Activated effector memory CD4-positive, alpha-beta T cell treated with anti-CD3 and anti-CD28 coated beads, Interleukin-2, amount 50 U/mL, for 16 hours (primary cell): Measurements from ENCODE around the gene DOHH.

ENCODE experiments used
- DNase-seq: peaks from one replicate; pipeline ENCODE4 v3.0.0-alpha.2; 2020

The DOHH gene

GRCh38 chr19:3499738-3500428, 591 bp downstream of the DOHH start:
- no peak for DNase-seq

DNA sequence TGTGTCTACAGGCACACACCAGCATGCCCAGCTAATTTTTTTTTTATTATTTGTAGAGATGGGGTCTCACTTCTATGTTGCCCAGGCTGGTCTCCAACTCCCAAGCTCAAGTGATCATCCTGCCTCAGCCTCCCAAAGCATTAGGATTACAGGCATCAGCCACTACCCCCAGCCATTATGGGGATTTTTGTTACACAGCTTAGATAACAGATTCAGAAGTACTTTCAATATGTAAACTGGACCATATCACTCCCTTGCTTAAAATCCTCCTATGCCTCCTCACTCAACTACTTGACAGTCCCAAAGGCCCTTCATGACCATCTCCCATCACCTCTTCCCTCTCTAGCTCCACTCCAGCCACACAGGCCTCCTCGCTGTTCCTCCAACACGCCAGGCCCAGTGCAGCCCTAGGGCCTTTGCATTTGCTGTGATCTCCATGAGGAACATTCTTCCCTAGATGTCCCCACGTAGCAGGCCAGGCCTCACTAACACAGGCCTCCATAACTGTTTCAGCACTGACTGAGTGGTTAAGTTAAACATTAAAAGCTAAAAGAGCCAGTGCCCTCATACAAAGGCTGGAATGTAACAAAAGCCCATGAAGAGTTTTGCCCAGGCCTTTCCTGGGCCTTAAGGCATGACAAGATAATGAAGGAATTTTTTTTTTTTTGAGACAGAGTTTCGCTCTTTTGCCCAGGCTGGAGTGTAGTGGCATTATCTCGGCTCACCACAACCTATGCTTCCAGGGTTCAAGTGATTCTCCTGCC, 2.5 kb downstream of the DOHH start:
- DNase-seq = no peak

GRCh38 chr19:3496392-3497273, 3.8 kb downstream of the DOHH start:
- DNase-seq = no peak

GRCh38 chr19:3494559-3494958, 5.9 kb downstream of the DOHH start:
- peak; percentile 82 for DNase-seq

GRCh38 chr19:3494051-3494450, 6.4 kb downstream of the DOHH start:
- no peak for DNase-seq

GRCh38 chr19:3493651-3494050, 6.8 kb downstream of the DOHH start:
- DNase-seq = no peak

DNA sequence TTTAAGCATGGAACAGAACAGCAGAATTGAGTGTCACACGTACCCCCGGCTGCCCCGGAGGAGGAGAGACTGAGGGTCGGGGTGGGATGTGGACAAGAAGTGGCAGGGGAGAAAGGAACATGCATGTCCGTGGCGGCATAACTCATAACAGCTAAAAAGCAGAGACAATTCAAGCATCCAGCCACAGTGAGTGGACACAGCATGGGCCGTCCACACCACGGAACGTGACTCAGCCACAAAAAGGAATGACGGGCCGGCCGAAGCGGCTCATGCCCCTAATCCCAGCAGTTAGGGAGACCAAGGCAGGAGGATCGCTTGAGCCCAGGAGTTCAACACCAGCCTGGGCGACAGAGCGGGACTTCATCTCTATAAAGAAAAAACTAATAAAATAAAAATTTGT, 7.6 kb downstream of the DOHH start:
- DNase-seq = no peak

DNA sequence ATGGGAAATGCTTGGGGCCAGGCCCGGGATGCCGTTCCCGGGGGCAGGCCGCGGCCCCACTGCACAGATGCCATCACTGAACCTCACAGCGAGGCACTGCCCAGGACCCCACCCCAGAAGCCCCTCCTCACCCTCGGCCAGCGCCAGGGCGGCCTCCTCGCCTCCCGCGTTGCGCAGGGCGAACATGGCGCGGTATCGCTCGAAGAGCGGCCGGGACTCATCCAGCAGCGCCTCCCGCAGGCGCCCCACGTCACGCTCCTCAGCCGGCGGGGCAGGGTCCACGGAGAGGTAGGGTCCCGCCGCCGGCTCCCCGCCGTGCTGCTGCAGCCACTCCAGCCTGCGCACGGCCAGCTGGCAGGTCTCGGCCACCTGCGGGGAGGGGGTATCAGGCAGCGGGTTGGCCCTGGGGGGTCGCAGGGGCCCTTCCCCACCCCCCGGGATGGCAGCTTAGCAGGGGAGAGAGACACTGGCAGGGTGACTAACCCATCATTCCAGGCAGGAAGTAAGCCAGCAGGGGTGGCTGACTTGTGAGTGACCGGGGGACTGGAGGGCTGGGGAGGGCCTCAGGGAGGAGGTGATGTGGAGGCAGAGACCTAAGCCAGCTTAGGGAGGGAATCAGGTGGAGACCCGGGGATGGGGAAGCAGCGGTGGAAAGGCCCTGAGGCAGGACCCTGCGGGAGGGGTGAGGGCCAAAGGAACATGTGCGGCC, 8.2 kb downstream of the DOHH start:
- DNase-seq = no peak

DNA sequence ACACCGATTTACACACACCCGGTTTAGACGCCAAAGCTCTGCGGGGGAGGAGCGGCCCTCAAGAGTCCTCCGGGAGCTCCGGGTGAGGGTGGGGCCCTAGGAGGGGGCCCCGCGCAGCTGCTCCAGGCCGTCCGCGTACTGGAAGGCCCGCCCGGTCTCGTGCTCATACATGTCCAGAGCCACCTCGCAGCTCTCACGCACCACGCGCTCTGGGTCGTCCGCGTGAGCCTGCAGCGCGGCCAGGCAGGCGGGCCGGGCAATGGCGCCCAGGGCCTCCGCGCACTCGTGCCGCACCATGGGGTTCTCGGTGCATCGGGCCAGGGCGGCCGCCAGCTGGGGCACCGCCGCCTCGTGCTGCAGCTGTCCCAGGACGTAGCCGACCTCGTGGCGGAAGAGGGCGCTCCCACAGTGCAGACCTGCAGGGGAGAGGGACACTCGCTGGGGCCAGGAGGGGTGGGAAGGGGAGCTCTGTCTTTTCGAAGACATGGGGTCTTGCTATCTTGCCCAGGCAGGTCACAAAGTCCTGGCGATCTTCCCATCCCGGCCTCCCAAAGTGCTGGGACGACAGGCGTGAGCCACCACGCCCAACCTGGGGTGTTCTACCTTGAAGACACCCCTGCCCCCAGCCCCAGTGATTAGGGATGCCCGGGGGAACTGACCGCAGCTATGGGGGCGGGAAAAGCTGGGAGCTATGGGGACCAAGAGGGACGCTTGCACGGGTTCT, 8.9 kb downstream of the DOHH start:
- no peak for DNase-seq

GRCh38 chr19:3483226-3483628, 17.2 kb downstream of the DOHH start, which contains the start of gene SMIM44:
SMIM44 (minus strand) TSS chr19:3483441; CDS start chr19:3483403, 38 bp downstream.
- no peak for DNase-seq

- no peak for DNase-seq
Measured at GRCh38 chr19:3482507-3483225, 17.8 kb downstream of the DOHH start.

DNA sequence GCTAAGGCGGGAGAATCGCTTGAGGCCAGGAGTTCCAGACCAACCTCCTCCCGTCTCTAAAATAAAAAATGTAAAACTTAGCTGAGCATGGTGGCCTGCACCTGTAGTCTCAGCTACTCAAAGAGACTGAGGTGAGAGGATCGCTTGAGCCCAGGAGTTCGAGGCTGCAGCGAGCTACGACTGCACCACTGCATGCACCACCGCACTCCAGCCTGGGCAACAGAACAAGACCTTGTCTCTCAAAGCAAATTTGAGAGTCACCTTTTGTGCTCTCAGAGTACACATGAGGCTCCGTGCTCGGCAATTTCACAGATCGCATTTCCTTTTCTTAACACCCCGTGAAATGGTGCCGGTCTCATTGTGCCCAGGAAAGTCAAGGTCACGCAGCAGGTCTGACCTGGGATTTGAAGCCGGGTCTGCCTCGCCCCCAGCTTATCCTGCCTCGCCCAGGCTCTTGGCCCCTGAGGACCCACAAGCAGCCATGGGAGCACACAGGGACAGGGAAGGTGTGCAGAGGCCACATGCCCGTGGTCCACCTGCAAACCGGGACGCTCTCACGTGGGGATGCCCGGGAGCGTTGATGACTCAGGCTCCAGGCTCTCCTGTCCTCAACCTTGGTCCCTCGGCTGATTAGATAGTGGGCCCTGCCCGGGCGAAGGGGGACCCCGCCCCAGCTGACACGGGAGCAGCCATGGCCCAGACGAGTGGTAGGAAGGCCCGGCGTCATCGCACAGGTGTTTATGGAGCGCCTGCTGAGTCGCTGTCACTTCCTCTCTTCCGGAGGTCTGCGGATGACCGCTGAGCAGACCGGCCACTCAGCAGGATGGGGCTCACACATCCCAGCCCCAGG, 19.0 kb downstream of the DOHH start:
- DNase-seq = no peak

GRCh38 chr19:3480383-3481091, 19.9 kb downstream of the DOHH start, which contains the start of gene SMIM24:
SMIM24 (minus strand) TSS chr19:3480525; CDS start chr19:3480463, 62 bp downstream.
- no peak for DNase-seq

- DNase-seq = no peak
Measured at GRCh38 chr19:3479834-3480215, 20.6 kb downstream of the DOHH start.

- DNase-seq = peak; percentile 73
Measured at GRCh38 chr19:3479177-3479833, 21.2 kb downstream of the DOHH start.

GRCh38 chr19:3478409-3479176, 21.9 kb downstream of the DOHH start:
- DNase-seq = no peak

DNA sequence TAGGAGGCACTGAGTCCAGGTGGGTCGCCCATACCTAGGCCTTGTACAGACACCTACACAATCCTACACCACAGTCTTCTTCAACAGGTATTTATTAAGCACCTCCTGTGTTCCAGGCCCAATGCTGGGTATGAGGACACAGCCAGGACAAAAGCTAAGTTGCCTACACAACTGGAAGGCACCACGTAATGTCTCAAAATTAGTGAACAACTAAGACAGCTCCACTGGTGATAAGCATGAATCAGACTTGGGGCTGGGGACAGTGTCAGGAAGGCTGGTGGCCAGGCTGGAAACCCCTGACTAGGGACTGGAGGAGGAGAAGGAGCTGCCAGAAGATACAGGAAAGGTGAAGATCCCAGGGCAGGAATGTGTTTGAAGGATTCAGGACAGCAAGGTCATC, 22.5 kb downstream of the DOHH start:
- no peak for DNase-seq

DNA sequence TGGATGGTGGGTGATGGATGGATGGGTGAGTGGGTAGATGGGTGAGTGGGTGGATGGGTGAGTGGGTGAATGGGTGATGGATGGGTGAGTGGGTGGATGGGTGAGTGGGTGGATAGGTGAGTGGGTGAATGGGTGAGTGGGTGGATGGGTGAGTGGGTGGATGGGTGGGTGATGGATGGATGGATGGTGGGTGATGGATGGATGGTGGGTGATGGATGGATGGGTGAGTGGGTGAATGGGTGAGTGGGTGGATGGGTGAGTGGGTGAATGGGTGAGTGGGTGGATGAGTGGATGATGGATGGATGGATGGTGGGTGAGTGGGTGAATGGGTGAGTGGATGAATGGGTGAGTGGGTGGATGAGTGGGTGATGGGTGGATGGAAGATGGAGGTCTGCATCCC, 23.0 kb downstream of the DOHH start:
- no peak for DNase-seq
